Ectodermal cell (in vitro differentiated cells): ENCODE measurements around the gene PPP4R4.
"Not testable (repeated sequence)": the region's sequence is repeated elsewhere in the genome, so short reads cannot be mapped to it uniquely, and the experiment has no call there.

Experiments used
- H3K27ac ChIP-seq: 2 replicates; pipeline ENCODE4 v1.7.0; 2013; ENCODE audit warnings: mild to moderate bottlenecking, low read depth, low read length; ENCODE audit not compliant: insufficient read depth, poor library complexity, severe bottlenecking
- H3K27me3 ChIP-seq: 2 replicates; pipeline ENCODE4 v1.7.0; 2013; ENCODE audit warnings: mild to moderate bottlenecking, low read length; ENCODE audit not compliant: insufficient read depth, control insufficient read depth, poor library complexity, severe bottlenecking
- H3K36me3 ChIP-seq: one replicate; pipeline ENCODE4 v1.7.0; 2013; ENCODE audit warnings: low read length; ENCODE audit not compliant: control insufficient read depth, insufficient read depth
- H3K4me1 ChIP-seq: one replicate; pipeline ENCODE4 v1.7.0; 2013; ENCODE audit warnings: low read length; ENCODE audit not compliant: control insufficient read depth, insufficient read depth
- H3K4me3 ChIP-seq: 2 replicates; pipeline ENCODE4 v1.7.0; 2013; ENCODE audit warnings: low read depth, low read length, control low read depth; ENCODE audit not compliant: insufficient read depth
- H3K9me3 ChIP-seq: 2 replicates; pipeline ENCODE4 v1.7.0; 2013; ENCODE audit warnings: mild to moderate bottlenecking, low read length, moderate library complexity; ENCODE audit not compliant: control insufficient read depth
- WGBS, 2 experiments: methylation state at CpG; one replicate each; pipeline ENCODE4 v1.1.7; 2013; ENCODE audit warnings: missing lambda C conversion rate in 2 of 2; 5-methylcytosine and 5-hydroxymethylcytosine counted together

Gene PPP4R4

DNA sequence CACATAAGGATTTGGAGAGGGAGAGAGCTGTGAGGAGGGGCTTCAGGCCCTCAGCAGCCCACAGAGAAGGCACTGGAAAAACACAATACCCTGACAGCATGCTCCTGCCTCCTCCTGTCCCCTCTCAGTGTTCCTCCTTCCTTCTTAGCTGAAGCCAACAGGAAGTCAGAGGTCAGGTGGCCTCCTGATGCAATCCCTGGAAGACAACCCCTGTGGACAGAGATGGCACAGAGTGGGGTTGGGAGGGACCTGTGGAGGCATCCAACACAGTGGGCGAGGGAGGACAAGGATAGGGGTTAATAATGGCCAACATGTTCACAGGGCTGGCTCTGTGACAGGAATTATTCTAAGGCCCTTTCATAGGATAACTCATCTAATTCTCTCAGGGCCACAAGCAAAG lies 29.4 kb upstream of the PPP4R4 start:
- WGBS, 2 experiments, result 68 to 73% methylated on average over 1 of the region's 1 CpG
- Histone ChIP-seq H3K4me3 (no peak overlapping the region), H3K27me3 (no peaks in the 10 kb centered on the region), H3K4me1 (peaks cover 8% of the 10 kb centered on the region), H3K9me3 (no peaks in the 10 kb centered on the region), H3K36me3 (no peaks in the 10 kb centered on the region), H3K27ac (peak overlapping the region; percentile 52)

DNA sequence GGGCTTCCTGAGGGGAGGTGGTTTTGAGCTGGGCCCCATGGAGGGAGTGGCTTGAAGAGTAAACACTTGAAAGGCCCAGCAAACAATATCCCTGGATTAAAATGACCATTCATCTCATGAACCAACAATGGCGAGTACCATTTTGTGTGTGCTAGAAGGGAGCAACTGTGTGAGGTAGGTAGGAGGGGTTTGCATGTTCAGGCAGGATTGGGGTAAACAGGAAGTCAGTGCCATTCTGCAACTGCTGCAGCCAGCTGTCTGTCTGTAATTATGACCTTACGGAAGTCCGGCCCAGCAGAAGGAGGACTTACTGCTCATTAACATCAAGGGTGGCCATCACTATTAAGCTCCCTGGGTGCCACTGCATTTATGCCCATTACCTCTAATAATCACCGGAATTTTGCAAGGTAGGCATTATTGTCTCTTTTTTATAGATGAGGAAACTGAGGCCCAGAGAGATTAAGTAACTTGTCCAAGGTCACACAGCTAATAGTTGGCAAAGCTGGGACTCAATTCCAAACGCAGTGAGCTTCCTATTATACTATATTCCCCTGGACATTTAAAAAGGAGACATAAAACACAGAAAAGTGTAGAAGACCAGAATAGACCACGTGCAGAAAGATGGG lies 28.1 kb upstream of the PPP4R4 start:
- Histone ChIP-seq H3K27ac (no peak overlapping the region), H3K36me3 (no peaks in the 10 kb centered on the region), H3K27me3 (no peaks in the 10 kb centered on the region), H3K4me1 (peaks cover 8% of the 10 kb centered on the region), H3K9me3 (no peaks in the 10 kb centered on the region), H3K4me3 (no peak overlapping the region)
- 70 to 80% methylated on average over 6 of the region's 6 CpGs for WGBS, 2 experiments

DNA sequence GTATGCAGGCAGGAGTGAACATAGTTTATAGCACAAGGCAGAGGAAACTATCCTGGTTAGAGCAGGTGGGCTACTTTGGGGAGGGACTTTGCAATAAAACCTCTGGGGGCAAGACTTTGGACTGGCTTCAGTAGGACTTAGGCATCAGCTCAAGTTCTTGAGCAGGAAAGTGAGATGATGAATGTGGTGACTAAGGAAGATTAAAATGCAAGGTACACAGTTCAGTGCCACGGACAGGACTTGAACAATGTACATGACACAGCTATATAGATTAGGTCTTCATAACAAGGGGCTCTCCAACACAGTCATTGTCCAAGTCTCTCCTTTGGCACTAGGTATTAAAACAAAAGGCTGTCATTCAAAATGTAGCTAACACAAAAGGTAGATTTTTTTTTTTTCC lies 21.4 kb upstream of the PPP4R4 start:
- no peak overlapping the region for H3K4me3 ChIP-seq
- H3K36me3 ChIP-seq, result no peaks in the 10 kb centered on the region
- no peaks in the 10 kb centered on the region for H3K4me1 ChIP-seq
- no peaks in the 10 kb centered on the region for H3K9me3 ChIP-seq
- WGBS, 2 experiments, result 100% methylated on average over 1 of the region's 1 CpG
- H3K27me3 ChIP-seq, result no peaks in the 10 kb centered on the region
- no peak overlapping the region for H3K27ac ChIP-seq

- Histone ChIP-seq H3K27me3 (no peaks in the 10 kb centered on the region), H3K4me3 (no peak overlapping the region), H3K27ac (no peak overlapping the region), H3K36me3 (no peaks in the 10 kb centered on the region), H3K9me3 (no peaks in the 10 kb centered on the region), H3K4me1 (no peaks in the 10 kb centered on the region)
- 90 to 91% methylated on average over 6 of the region's 6 CpGs for WGBS, 2 experiments
Observed at GRCh38 chr14:94153750-94154342, 20.3 kb upstream of the PPP4R4 start.

DNA sequence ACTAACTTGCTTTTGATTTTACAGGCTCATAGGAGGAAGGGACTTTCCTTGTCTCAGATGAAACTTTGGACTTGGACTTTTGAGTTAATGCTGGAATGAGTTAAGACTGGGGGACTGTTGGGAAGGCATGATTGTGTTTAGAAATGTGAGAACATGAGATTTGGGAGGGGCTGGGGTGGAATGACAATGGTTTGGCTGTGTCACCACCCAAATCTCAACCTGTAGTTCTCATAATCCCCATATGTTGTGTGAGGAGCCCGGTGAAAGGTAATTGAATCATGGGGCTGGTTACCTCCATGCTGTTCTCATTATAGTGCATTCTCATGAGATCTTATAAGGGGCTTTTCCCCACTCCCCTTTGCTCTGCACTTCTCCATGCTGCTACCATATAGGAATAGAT lies 18.0 kb upstream of the PPP4R4 start:
- WGBS, 2 experiments, result 93 to 100% methylated on average over 1 of the region's 1 CpG
- H3K27ac ChIP-seq, H3K4me3 ChIP-seq, H3K4me1 ChIP-seq, H3K9me3 ChIP-seq, H3K36me3 ChIP-seq, H3K27me3 ChIP-seq: not testable (repeated sequence)

GRCh38 chr14:94157197-94157596 lies 16.9 kb upstream of the PPP4R4 start:
- no peak overlapping the region for H3K4me3 ChIP-seq
- no peak overlapping the region for H3K27ac ChIP-seq
- H3K4me1 ChIP-seq, result no peaks in the 10 kb centered on the region
- no peaks in the 10 kb centered on the region for H3K36me3 ChIP-seq
- no peaks in the 10 kb centered on the region for H3K27me3 ChIP-seq
- H3K9me3 ChIP-seq, result no peaks in the 10 kb centered on the region

DNA sequence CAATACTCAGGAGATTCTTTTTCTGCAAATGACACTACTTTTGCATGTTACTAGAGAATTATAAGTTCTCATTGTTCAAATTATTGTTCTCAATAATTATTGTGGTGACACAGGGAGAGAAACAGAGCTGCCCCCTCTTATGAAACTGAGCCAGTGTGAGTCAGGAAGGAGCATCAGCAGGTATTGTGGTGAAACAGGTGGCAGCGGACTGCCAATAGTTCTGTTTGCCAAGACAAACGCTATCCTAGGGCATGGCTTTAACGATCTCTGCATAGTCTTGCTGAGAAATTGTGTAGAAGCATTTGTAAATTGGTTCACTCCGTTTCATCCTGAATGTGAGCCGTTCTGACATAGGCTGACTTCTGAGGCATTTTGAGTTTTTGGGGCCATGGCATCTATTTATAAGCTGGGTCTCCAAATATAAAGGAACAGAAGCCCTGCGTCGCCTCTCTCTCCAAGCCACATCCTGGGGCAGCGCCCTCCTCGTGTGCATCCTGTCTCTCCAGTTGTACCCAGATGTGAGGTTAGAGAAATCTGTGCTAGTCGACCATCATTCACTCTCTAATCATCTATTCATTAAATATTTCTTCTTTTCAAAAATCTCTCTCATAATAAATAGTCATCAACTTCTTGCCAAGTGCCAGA lies 15.8 kb upstream of the PPP4R4 start:
- Histone ChIP-seq H3K27me3 (no peaks in the 10 kb centered on the region), H3K36me3 (no peaks in the 10 kb centered on the region), H3K27ac (no peak overlapping the region), H3K4me3 (no peak overlapping the region), H3K4me1 (no peaks in the 10 kb centered on the region), H3K9me3 (no peaks in the 10 kb centered on the region)
- WGBS, 2 experiments, result 85 to 89% methylated on average over 10 of the region's 10 CpGs

- Histone ChIP-seq H3K4me3 (no peak overlapping the region), H3K27me3 (no peaks in the 10 kb centered on the region), H3K36me3 (no peaks in the 10 kb centered on the region), H3K27ac (no peak overlapping the region), H3K4me1 (peaks cover 10% of the 10 kb centered on the region), H3K9me3 (no peaks in the 10 kb centered on the region)
- WGBS, 2 experiments, result 72 to 90% methylated on average over 2 of the region's 2 CpGs
Observed at GRCh38 chr14:94161058-94161457, 13.1 kb upstream of the PPP4R4 start.

GRCh38 chr14:94161981-94162380 lies 12.1 kb upstream of the PPP4R4 start:
- Histone ChIP-seq H3K27ac (no peak overlapping the region), H3K27me3 (no peaks in the 10 kb centered on the region), H3K4me3 (no peak overlapping the region), H3K9me3 (no peaks in the 10 kb centered on the region), H3K36me3 (no peaks in the 10 kb centered on the region), H3K4me1 (peaks cover 10% of the 10 kb centered on the region)
- WGBS, 2 experiments, result 87 to 94% methylated on average over 2 of the region's 2 CpGs

GRCh38 chr14:94162466-94162865 lies 11.7 kb upstream of the PPP4R4 start:
- Histone ChIP-seq H3K9me3 (no peaks in the 10 kb centered on the region), H3K4me3 (no peak overlapping the region), H3K27me3 (no peaks in the 10 kb centered on the region), H3K27ac (no peak overlapping the region), H3K4me1 (peaks cover 10% of the 10 kb centered on the region), H3K36me3 (no peaks in the 10 kb centered on the region)
- WGBS, 2 experiments, result 94 to 95% methylated on average over 5 of the region's 5 CpGs
